ENCODE data around the gene CUL3. TPM values are rescaled to one million over a fixed set of nuclear protein-coding genes. Genes with fewer than 3 reads are reported as not detected.
"Not testable (repeated sequence)": the region's sequence is repeated elsewhere in the genome, so short reads cannot be mapped to it uniquely, and the experiment has no call there.

Gene CUL3
- total and polyA plus RNA-seq, 10 of the 15 experiments (the other 5 are each of a cell fraction or from before 2014, with no cell fraction given) = 22.0 to 95.4 (median 53.4) TPM

DNA sequence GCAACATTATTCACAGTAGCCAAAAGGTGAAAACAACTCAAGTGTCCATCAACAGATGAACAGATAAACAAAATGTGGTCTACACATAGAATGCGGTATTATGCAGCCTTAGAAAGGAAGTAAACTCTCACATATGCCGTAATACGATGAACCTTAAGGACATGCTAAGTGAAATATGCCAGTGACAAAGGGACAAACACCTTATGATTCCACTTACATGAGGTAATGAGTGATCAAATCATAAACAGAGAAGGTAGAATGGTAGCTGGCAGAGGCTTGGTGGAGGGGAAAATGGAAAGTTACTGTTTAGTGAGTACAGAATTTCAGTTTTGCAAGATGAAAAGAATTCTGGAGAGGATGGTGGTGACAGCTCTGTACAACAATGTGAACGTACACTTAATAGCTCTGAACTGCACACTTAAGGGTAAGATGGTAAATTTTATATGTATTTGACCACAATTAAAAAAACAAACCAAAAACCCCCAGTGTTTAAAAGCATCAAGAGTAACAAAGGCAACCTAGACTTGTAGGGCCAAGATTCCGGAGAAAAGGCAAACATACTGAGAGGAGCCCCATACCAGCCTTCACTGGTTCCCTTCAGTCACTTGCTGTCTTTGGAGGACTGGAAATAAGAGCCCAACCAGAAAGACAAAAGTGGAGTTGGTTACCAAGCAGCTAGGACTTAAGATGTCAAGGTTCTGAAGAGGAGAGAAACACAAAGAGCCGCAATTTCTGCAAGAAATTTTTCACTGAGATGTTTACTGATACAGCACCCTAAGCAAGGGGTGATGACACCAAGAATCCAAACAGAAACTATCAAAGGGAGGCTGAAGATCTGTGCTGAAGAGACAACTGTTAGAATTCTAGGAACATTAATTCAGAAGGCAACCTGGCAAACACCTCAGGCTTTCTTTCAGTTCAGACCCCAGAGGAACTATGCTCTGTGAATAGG is 61.3 kb downstream of the CUL3 start (continued):
- TF ChIP-seq RUNX3 (IDR thresholded peaks at IDR 0.05; ENCODE audit: low read length) = peak; percentile 45

DNA sequence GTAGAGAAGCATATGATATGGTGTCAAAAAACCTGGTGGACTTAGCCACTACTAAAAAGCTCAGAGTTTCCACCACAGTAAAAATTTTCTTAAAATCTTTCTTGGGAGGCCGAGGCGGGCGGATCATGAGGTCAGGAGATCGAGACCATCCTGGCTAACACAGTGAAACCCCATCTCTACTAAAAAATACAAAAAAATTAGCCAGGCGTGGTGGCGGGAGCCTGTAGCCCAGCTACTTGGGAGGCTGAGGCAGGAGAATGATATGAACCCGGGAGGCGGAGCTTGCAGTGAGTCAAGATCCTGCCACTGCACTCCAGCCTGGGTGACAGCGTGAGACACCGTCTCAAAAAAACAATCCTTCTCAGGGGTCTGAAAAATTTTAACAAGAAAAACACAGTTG is 62.7 kb downstream of the CUL3 start:
- H3K4me1 ChIP-seq (ENCODE audit: control insufficient read depth, insufficient read depth, low read length) = peaks cover 57% of the 10 kb centered on the region
- in situ Hi-C loops (cut with MboI) (loop anchor here (5.0 kb wide), 1 partner anchor 45 kb away; no protein-coding TSS in a partner anchor), intact Hi-C loops (cut with micrococcal nuclease; ENCODE audit: unreplicated experiment) (loop anchor here (5.0 kb wide), 1 partner anchor 115 kb away; no protein-coding TSS in a partner anchor)
- H3K27me3 ChIP-seq (replicated peaks in 1 of 2; ENCODE audit: control insufficient read depth in 2 of 2, insufficient read depth in 2 of 2, low read length in 1 of 2); BruUV-seq (replicated peaks); H3K36me3 ChIP-seq (ENCODE audit: control insufficient read depth in 2 of 2, insufficient read depth in 2 of 2, low read length in 1 of 2); FAIRE-seq; H3K9me3 ChIP-seq (replicated peaks; ENCODE audit: control insufficient read depth, insufficient read depth, low read length); DNase-seq (ENCODE audit: low read depth, low spot score); H4K20me1 ChIP-seq (ENCODE audit: control insufficient read depth, insufficient read depth); H2AFZ ChIP-seq (ENCODE audit: control insufficient read depth, low read depth, low read length); H3K9ac ChIP-seq (ENCODE audit: control insufficient read depth, insufficient read depth, low read length); H3K4me3 ChIP-seq; ATAC-seq: not testable (repeated sequence)
- H3K79me2 ChIP-seq (ENCODE audit: control insufficient read depth, insufficient read depth, low read length) = peaks cover 83% of the 10 kb centered on the region
- ChIA-PET POLR2A (interaction anchor here (1.3 to 6.2 kb wide), 4 partner anchors 17 to 116 kb away, joined by 3 to 49 read pairs (median 6); no protein-coding TSS in a partner anchor), SMC1A (ENCODE audit: uncharacterized antibody, unreplicated experiment) (interaction anchor here (1.1 to 8.9 kb wide), 10 partner anchors 11 to 128 kb away, joined by 3 to 219 read pairs (median 10); partner anchors contain the start of gene CUL3), RAD21 (ENCODE audit: unreplicated experiment) (interaction anchor here (1.2 to 8.9 kb wide), 8 partner anchors 23 to 415 kb away, joined by 3 to 94 read pairs (median 12); partner anchors contain the start of gene CUL3), CTCF (interaction anchor here (0.6 to 1.3 kb wide), 5 partner anchors 48 to 128 kb away, joined by 3 read pairs; no protein-coding TSS in a partner anchor)
- TF ChIP-seq, protein P1, sequence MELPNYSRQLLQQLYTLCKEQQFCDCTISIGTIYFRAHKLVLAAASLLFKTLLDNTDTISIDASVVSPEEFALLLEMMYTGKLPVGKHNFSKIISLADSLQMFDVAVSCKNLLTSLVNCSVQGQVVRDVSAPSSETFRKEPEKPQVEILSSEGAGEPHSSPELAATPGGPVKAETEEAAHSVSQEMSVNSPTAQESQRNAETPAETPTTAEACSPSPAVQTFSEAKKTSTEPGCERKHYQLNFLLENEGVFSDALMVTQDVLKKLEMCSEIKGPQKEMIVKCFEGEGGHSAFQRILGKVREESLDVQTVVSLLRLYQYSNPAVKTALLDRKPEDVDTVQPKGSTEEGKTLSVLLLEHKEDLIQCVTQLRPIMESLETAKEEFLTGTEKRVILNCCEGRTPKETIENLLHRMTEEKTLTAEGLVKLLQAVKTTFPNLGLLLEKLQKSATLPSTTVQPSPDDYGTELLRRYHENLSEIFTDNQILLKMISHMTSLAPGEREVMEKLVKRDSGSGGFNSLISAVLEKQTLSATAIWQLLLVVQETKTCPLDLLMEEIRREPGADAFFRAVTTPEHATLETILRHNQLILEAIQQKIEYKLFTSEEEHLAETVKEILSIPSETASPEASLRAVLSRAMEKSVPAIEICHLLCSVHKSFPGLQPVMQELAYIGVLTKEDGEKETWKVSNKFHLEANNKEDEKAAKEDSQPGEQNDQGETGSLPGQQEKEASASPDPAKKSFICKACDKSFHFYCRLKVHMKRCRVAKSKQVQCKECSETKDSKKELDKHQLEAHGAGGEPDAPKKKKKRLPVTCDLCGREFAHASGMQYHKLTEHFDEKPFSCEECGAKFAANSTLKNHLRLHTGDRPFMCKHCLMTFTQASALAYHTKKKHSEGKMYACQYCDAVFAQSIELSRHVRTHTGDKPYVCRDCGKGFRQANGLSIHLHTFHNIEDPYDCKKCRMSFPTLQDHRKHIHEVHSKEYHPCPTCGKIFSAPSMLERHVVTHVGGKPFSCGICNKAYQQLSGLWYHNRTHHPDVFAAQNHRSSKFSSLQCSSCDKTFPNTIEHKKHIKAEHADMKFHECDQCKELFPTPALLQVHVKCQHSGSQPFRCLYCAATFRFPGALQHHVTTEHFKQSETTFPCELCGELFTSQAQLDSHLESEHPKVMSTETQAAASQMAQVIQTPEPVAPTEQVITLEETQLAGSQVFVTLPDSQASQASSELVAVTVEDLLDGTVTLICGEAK (IDR thresholded peaks at IDR 0.05; ENCODE audit: borderline replicate concordance) = 0 out of 2 replicates have a peak, but pooled peaks have one; percentile 31
- TF ChIP-seq, protein P2, sequence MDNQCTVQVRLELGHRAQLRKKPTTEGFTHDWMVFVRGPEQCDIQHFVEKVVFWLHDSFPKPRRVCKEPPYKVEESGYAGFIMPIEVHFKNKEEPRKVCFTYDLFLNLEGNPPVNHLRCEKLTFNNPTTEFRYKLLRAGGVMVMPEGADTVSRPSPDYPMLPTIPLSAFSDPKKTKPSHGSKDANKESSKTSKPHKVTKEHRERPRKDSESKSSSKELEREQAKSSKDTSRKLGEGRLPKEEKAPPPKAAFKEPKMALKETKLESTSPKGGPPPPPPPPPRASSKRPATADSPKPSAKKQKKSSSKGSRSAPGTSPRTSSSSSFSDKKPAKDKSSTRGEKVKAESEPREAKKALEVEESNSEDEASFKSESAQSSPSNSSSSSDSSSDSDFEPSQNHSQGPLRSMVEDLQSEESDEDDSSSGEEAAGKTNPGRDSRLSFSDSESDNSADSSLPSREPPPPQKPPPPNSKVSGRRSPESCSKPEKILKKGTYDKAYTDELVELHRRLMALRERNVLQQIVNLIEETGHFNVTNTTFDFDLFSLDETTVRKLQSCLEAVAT (IDR thresholded peaks at IDR 0.05) = peak; percentile 92
- peak overlapping the region; percentile 88; the same call in 1 of the 2 replicates for H3K27ac ChIP-seq (ENCODE audit: control insufficient read depth, insufficient read depth)
- peak overlapping the region; percentile 90; the same call in 1 of the 2 replicates for H3K4me2 ChIP-seq (ENCODE audit: control insufficient read depth, insufficient read depth)
- WGBS (ENCODE audit: insufficient coverage, insufficient replicate concordance, low lambda C conversion rate, missing lambda C conversion rate) = 88% methylated on average over 9 of the region's 10 CpGs

Measured in GM12878 (cell line).